GM18526 (cell line): ENCODE data around the gene FAM219B.

ENCODE experiments used
- POLR2A ChIP-seq: IDR thresholded peaks from 3 replicates; pipeline ENCODE4 v1.6.1; 2011; ENCODE audit not compliant: insufficient read length; ENCODE audit errors: extremely low read depth

The FAM219B gene

GRCh38 chr15:74906450-74907162 lies at the start of gene FAM219B:
Gene FAM219B (minus strand): TSS chr15:74906851. CDS start chr15:74906800, 51 bp downstream.
- peak; percentile 80 for TF ChIP-seq POLR2A

- no peak for TF ChIP-seq POLR2A
These were observed 49.4 kb upstream of the FAM219B start for GRCh38 chr15:74955796-74956647.

- TF ChIP-seq POLR2A, result no peak
These were observed 48.4 kb upstream of the FAM219B start for GRCh38 chr15:74955017-74955416.

- no peak for TF ChIP-seq POLR2A
These were observed 47.9 kb upstream of the FAM219B start for GRCh38 chr15:74954515-74954914.

- no peak for TF ChIP-seq POLR2A
These were observed 44.4 kb upstream of the FAM219B start for GRCh38 chr15:74951006-74951405.

GRCh38 chr15:74950078-74950908 lies 43.6 kb upstream of the FAM219B start:
- TF ChIP-seq POLR2A, result no peak

- TF ChIP-seq POLR2A, result peak; percentile 90
These were observed 31.1 kb upstream of the FAM219B start, which contains the start of gene COX5A for GRCh38 chr15:74937590-74938371. Gene COX5A (minus strand): TSS chr15:74938073. CDS start chr15:74938014, 59 bp downstream.

- TF ChIP-seq POLR2A, result no peak
These were observed 30.6 kb upstream of the FAM219B start for GRCh38 chr15:74937272-74937589.

GRCh38 chr15:74933573-74933972 lies 26.9 kb upstream of the FAM219B start:
- TF ChIP-seq POLR2A, result no peak

- TF ChIP-seq POLR2A, result no peak
These were observed 22.1 kb upstream of the FAM219B start for GRCh38 chr15:74928771-74929198.

- no peak for TF ChIP-seq POLR2A
These were observed 17.9 kb upstream of the FAM219B start for GRCh38 chr15:74924525-74924924.

- TF ChIP-seq POLR2A, result no peak
These were observed 13.8 kb upstream of the FAM219B start for GRCh38 chr15:74920456-74920855.

GRCh38 chr15:74917676-74918075 lies 11.0 kb upstream of the FAM219B start:
- TF ChIP-seq POLR2A, result no peak

GRCh38 chr15:74913041-74913440 lies 6.4 kb upstream of the FAM219B start:
- TF ChIP-seq POLR2A, result no peak

GRCh38 chr15:74908635-74909034 lies 2.0 kb upstream of the FAM219B start:
- no peak for TF ChIP-seq POLR2A
